GM18907 (cell line): ENCODE measurements around the gene ZSCAN23.
A peak's percentile ranks its signal among the peaks of the same experiment; 100 is the strongest.
"Not testable (repeated sequence)": the region's sequence is repeated elsewhere in the genome, so short reads cannot be mapped to it uniquely, and the experiment has no call there.

Source experiments
- ATAC-seq: cut with Tn5 transposase; IDR thresholded peaks from one replicate; pipeline ENCODE4 v1.9.1; 2021; ENCODE audit warnings: mild to moderate bottlenecking, moderate library complexity; ENCODE audit not compliant: unreplicated experiment

The ZSCAN23 gene

DNA sequence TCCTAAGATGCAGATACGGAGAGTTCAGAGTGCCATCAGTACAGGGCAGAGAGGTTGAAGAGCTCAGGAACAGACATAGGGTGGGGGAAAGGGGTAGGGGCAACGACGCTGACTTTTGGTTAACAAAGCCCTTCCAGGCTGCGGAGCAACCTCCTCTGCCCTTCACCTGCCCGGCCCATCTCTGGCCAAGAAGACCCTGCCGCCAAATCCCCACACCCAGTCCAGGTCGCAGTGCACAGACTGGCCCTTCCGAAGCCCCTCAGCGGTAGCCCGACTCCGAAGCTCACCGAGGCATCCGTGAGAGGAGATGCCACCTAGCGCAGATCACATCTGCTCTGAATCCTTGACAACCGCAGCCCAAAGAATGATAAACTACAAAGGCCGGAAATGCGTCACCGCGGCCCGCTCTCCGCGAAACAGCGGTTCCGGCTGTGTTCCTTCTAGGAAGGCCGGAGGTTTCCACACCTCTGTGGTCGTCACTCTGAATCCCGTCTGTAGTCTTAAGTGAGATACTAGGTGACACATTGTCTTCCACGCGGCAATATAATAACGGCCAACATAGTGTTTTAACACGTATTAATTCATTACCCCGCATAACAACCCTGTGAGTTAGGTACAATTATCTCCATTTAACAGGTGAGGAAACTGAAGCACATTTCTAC, at the start of gene ZSCAN23:
Gene ZSCAN23 (minus strand): TSS at position 380 of the 662 bp plus-strand sequence. CDS start 7,225 bp downstream, outside the sequence.
- ATAC-seq, result peak; percentile 90

DNA sequence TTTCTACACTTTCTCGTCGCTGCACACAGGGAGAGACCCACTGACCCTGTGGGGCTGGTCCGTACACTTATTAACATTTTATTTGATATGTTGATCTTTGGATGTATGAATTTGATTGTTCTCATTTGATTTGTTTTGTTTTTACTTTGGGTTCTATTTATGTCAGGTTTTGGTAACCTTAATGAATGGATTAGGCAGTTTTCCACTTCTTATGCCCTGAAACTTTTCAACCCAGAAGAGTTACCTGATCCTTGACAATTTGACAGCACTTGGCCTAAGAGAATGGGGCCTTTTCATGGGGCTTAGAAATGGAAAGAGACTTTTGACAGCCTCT, 48.7 kb upstream of the ZSCAN23 start:
- no peak for ATAC-seq

DNA sequence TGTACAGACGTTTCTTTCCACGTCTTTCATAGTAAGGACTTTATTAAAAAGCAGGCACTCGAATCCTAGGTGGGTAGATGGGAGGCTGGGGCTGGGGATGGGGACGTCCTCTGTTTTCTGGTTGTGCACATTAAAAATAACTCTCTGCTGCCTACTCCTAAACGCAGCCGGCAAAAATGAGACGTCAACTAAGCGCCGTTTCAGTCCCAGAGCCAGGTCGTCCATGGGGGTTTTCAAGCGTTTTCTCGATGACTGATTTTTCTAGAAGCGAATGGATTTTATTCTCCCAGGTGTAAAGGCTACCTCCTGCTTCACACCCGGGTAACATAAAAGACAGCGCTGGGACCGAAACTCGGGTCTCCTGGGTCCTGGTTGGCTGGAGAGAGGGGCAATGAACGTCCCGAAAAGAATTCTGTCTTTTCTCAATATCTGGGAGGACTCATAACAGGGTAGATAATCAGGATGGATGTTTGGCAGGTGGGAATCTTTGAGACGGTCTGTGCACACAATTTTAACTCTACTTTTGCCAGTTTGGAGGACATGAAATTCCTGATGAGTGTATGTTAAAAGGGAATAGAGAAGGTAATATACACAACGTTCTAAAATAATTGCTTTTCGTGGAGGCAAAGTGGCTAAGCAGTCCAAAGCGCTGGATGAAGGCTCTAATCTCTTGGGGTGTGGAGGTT, 47.1 kb upstream of the ZSCAN23 start:
- peak; percentile 15 for ATAC-seq

DNA sequence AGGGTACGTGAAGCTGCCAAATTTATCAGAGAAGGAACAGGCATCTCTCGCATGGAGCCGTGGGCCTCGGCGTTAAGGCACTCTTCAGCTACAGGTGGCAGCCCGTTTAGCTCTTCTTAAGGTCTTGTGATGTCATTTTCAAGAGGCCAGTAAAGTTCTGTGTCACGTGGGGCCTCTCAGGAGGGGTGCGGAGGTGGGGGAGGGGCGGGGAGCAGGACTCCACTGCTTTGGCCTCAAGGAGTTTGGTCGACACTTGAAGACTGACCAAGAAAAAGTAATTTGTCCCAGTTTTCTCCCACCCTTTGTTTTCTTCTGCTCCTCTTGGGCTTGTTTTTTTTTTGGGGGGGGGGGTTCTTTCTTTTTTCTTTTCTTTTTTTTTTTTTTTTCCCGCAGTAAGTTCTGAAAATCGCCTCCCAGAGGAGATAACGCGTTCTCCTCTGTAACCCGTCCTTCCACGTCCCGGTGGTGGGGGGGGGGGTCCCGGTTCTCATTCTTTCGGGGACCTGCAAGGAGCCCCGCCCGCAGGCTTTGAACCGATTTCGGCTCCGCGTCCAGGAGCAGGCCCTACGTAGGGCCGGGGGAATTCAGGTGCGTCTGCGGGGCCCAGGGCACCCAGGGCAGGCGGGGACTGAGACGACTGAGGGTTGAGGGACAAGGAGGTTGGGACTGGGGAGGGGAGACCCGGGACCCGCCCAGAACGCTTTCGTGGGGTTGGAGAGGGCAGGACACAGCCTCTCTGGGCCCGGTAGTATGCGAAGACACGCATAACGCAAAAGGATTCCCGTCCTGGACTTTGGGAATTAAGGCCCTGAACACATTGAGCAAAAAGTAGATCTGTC, 46.3 kb upstream of the ZSCAN23 start:
- peak; percentile 53 for ATAC-seq

DNA sequence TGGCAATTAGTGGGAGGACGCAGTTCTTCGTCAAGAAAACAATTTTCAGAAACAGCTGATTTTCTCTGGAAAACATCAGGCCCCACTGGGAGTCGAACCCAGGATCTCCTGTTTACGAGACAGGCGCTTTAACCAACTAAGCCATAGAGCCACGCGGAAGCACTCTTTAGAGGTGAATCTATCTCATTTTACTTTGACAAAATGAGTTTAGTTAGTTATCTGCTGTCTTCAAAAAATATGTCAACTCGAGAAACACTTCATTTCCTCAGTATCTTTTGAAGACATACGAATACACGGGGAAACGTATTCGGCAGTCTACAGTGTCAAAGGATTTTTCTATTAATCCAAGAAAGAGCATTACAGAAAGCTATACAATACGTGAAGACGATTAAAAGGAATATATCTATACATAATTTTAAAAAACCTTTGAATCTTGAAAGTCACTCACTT, 45.6 kb upstream of the ZSCAN23 start:
- no peak for ATAC-seq

DNA sequence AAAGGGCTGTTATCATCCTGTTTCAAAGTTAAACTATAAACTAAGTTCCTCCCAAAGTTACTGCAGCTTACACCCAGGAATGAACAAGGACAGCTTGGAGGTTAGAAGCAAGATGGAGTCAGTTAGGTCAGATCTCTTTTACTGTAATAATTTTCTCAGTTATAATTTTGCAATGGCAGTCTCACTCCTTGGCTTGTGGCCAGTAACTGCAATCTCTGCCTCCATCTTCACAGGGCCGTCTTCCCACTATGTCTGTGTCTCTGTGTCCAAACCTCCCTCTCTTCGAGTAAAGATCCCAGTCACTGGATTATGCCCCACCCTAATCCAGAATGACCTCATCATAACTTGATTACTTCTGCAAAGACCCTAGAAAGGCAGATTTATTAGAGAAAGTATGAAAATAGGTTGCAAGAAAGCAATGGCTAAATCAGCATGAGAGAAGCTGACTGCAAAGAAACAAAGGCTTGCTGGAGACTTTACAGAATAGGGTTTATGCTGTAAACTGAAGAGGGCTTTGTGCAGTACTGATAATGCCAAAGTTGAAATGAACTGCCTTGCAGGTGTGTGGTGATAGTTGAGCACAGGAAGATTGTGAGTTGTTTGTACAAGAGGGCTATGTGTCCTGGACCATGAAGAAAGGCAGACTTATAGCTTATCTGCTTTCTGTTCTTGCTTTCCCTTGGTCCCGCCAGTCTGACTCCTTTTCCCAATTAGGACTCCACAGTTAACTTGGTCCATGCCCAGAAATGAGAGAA, 43.9 kb upstream of the ZSCAN23 start:
- ATAC-seq, result no peak

DNA sequence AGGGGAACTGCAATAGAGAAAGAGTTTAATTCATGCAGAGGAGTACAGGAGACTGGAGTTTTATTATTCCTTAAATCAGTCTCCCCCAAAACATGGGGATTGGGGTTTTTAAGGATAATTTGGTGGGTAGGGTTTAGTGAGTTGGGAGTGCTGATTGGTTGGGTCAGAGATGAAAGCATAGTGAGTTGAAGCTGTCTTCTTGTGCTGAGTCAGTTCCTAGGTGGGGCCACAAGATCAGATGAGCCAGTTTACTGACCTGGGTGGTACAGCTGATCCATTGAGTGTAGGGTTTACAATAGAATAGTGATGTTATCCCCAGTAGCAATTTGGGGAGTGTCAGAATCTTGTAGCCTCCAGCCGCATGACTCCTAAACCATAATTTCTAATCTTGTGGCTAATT, 43.2 kb upstream of the ZSCAN23 start:
- ATAC-seq, result no peak

DNA sequence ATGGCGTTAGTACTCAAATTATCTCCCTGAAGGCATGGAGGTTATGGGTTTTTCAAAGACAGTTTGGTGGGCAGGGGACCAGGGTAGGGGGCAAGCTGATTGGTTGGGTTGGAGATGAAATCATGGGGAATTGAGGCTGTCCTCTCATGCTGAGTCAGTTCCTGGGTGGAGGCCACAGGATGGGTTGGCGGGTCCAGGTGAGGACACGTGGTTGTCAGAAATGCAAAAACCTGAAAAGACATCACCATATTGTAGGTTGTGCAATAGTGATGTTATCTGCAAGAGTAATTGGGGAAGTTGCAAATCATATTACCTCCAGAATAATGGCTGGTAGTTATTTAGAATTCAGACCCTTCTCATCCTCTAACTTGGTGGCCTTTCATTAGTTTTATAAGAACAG, 42.2 kb upstream of the ZSCAN23 start:
- ATAC-seq, result no peak

DNA sequence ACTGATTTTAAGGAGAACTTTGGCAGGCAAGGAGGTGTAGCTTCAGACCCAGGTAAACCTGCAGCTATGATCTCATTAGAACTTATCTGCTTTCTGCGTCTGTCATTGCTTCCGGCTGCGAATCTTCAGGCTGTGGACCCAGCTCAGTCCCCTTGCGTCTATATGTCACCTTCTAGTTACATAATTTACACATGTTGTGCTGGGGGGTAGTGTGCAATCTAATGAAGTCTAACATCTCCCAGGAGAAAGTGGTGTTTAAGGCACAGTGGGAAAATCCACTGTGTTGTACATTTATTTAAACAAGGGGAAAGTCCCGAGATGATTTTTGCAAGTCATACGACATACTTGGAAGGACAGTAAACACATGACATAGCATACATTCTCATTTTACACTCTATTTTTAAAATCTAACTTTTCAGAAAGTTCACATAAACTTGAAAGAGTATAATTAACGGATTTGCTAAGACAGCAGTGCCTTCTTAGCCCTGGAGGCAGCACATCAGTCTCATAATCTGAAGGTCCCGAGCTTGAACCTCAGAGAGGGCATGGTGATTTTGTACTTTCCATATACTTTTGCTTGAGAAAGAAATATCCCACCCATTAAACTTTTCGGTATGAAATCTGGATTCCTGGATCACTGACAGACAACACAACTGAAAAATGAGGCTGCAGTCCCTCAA, 37.1 kb upstream of the ZSCAN23 start:
- no peak for ATAC-seq

DNA sequence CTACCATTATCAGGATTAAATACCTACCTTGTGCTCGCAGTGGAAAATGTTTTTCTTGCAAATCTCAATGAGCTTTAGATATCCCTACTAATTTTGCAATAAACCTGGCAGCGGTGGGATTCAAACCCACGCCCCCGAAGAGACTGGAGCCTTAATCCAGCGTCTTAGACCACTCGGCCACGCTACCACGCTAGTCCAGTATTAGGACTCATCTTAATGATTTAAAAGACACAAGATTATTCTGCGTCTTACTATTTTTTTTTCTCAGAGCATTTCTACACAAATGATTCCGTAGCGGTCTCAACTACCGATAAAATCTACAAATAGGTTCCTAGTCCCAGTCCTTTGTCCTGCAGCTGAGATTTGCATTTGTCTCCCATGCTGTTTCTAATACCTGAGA, 35.2 kb upstream of the ZSCAN23 start:
- ATAC-seq, result no peak

DNA sequence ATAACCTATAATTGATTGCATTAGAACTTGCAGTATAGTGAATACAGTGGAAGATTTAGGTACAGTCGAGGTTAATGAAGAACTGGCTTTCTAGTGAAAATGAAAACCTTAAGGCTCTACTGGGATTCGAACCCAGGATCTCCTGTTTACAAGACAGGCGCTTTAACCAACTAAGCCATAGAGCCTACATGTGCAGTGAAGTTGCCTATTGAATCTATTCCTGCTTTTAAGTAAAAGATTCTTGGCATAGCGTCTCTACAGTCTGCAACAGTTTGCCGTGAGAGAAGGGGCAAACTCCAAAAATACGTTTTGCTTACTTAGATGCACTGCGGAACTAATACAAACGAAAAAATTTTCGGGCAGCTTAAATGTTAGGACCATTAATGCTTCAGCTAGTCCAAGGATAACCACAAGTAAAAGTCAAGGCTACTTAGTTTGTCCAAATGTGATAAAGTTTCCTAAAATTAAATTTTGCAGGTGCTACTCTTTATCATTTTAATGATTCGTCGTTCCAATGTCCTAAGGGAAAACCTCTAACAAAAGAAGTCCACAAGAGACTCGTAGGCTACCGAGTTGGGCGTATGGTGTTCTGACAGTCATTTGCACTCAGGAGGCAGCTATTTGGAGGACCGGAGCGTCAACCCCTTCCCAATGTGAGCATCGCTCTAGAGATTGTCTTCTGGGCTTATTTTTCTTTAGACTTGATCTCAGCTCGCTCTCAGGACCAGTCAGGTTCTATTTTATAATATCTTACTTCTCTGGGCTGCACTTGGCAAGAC, 31.3 kb upstream of the ZSCAN23 start:
- ATAC-seq, result no peak

DNA sequence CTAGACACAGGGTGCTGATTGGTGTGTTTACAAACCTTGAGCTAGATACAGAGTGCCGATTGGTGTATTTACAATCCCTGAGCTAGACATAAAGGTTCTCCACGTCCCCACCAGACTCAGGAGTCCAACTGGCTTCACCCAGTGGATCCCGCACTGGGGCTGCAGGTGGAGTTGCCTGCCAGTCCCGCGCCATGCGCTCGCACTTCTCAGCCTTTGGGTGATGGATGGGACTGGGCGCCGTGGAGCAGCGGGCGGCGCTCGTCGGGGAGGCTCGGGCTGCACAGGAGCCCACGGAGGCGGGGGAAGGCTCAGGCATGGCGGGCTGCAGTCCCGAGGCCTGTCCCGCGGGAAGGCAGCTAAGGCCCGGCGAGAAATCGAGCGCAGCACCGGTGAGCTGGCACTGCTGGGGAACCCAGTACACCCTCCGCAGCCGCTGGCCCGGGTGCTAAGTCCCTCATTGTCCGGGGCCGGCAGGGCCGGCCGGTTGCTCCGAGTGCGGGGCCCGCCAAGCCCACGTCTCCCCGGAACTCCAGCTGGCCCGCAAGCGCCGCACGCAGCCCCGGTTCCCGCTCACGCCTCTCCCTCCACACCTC, 26.0 kb upstream of the ZSCAN23 start:
- not testable (repeated sequence) for ATAC-seq

DNA sequence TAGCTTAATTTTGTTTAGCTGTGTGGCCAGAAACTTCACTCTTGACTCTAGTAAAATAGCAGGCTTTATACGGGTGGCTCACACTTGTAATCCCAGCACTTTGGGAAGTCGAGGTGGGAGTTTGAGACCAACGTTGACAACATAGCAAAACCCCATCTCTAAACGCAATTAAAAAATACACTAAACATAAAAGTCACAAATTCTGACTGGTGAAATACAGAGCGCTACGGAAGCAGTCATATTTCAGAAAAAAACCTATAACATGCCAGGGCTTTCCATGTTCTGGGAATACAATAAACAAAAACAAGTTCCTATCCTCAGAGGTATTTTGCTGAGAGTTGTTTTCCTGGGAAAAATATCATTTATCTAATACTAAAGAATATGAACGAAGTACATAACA, 24.8 kb upstream of the ZSCAN23 start:
- no peak for ATAC-seq

DNA sequence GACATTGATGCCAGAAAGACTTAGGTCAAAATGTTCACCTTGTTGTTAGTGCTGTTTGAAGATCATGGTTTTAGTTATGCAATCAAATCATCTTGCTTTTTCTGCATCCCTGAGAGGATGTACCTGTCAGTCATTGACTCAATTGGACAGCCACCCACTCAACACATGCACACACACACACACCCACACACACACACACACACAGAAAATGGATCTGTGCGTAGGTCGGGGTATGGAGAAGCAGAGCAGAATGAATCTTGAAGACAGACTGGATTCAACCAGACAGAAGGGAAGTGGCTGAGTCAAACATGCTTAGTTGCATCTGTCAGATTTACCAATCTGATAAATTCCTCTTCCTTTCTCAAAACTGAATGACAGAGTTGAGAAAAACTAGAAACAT, 19.1 kb upstream of the ZSCAN23 start:
- ATAC-seq, result no peak

DNA sequence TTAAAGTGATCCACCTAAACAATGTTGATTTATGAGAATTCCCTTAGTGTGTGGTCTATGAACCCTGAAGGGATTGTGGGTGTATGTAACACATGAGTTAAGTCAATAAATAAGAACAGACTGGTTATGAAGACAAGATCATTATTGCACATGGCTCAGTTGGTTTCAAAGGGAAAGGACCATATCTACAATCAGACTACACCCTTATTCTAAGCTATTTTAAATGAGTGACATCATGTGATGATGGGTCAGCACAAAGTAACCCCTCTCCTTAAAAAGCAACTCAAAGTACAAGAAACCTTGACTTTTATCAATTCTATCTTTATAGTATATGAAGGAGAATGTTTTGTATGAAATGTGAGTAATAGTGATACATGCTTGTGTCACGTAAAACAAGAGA, 15.3 kb upstream of the ZSCAN23 start:
- no peak for ATAC-seq

DNA sequence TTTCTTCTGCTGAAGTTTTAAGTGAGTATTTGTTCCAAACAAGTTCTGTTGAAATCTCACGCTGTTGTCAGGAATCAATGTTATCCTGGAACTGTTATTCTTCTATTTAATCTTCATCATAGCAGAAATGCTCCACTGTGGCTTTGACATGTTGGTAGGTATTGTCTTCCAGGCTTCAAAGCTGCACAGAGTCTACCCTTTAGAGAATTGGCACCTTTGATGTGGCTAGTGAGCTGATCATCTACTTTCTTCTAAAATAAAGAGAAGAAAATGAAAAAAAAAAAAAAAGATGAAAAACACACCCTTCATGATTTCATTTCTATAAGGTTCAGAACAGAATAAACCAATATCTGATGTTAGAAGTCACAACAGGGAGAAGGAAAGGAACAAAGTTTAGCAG, 5.8 kb upstream of the ZSCAN23 start:
- ATAC-seq, result no peak

DNA sequence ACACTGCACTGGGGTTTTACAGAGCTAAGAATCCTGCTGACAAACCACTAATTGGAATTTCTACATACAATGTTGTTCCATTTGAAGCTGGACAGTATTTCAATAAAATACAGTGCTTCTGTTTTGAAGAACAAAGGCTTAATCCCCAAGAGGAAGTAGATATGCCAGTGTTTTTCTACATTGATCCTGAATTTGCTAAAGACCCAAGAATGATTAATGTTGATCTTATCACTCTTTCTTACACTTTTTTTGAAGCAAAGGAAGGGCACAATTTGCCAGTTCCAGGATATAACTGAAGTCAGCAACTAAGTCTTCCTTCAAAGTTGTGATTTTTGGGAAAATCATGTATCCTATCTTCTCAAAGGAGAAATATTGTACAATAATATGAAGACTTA, 4.2 kb upstream of the ZSCAN23 start:
- ATAC-seq, result not testable (repeated sequence)

DNA sequence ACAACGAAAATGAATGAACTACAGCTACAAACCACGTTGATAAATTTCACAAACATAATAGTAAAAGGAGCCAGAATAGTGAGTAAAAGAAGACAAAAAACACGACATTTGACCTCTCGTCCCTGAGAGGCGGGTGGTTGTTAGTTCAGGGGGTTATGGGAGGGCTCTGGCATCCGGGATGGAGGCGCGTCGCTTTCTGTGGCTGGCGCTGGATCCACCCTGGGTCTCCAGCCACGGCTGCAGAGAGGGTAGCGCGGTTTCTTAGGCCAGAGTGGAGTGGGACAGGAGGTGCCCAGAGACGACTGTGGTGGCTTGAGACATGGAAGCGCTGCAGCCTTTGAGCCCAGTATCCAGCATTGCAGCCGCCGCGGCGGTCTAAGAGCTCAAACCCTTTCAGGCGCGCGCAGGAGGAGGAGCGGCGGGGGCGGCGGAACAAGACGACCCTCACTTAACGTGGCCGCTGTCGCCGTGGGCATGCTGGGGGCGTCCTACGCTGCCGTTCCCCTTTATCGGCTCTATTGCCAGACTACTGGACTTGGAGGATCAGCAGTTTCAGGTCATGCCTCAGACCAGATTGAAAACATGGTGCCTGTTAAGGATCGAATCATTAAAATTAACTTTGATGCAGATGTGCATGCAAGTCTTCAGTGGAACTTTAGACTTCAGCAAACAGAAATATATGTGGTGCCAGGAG, 3.7 kb upstream of the ZSCAN23 start:
- no peak for ATAC-seq

DNA sequence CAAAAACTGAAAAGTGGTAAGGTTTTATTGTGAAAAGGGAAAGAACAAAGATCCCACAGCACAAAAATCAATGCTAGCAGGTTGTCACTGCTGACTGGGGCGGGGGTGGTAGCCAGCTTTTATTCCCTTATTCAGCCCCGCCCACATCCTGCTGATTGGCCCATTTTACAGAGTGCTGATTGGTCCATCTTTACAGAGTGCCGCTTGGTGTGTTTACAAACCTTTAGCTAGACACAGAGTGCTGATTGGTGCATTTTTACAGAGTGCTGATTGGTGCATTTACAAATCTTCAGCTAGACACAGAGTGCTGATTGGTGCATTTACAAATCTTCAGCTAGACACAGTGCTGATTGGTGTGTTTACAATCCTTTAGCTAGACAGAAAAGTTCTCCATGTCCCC, 1.5 kb upstream of the ZSCAN23 start:
- ATAC-seq, result not testable (repeated sequence)
